ENCODE data around the gene HLA-DPB1.

GRCh38 chr6:33120001-33120400 is 44.2 kb downstream of the HLA-DPB1 start:
- TF ChIP-seq, protein P1, sequence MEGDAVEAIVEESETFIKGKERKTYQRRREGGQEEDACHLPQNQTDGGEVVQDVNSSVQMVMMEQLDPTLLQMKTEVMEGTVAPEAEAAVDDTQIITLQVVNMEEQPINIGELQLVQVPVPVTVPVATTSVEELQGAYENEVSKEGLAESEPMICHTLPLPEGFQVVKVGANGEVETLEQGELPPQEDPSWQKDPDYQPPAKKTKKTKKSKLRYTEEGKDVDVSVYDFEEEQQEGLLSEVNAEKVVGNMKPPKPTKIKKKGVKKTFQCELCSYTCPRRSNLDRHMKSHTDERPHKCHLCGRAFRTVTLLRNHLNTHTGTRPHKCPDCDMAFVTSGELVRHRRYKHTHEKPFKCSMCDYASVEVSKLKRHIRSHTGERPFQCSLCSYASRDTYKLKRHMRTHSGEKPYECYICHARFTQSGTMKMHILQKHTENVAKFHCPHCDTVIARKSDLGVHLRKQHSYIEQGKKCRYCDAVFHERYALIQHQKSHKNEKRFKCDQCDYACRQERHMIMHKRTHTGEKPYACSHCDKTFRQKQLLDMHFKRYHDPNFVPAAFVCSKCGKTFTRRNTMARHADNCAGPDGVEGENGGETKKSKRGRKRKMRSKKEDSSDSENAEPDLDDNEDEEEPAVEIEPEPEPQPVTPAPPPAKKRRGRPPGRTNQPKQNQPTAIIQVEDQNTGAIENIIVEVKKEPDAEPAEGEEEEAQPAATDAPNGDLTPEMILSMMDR (IDR thresholded peaks at IDR 0.05; ENCODE audit: low read length), result no peak
- no peak for TF ChIP-seq EZH2 (optimal IDR thresholded peaks at IDR 0.05; ENCODE audit: low read depth, low read length)
- no peak for TF ChIP-seq EZH2phosphoT487 (IDR thresholded peaks at IDR 0.05; ENCODE audit: low read length)
